ACHN (cell line): ENCODE results near the gene KAT2A.
"Not testable (repeated sequence)": the region's sequence is repeated elsewhere in the genome, so short reads cannot be mapped to it uniquely, and the experiment has no call there.

ENCODE experiments used
- DNase-seq: peaks from one replicate; pipeline ENCODE4 v3.0.0-alpha.2; 2015
- in situ Hi-C: cut with HindIII; loops from 2 replicates; pipeline ENCODE4 v1.10.0; 2017; ENCODE audit warnings: low sequenced_read_pairs, low pct_ligation_motif_present, low pct_unique_long_range_greater_than_20kb

The KAT2A gene

DNA sequence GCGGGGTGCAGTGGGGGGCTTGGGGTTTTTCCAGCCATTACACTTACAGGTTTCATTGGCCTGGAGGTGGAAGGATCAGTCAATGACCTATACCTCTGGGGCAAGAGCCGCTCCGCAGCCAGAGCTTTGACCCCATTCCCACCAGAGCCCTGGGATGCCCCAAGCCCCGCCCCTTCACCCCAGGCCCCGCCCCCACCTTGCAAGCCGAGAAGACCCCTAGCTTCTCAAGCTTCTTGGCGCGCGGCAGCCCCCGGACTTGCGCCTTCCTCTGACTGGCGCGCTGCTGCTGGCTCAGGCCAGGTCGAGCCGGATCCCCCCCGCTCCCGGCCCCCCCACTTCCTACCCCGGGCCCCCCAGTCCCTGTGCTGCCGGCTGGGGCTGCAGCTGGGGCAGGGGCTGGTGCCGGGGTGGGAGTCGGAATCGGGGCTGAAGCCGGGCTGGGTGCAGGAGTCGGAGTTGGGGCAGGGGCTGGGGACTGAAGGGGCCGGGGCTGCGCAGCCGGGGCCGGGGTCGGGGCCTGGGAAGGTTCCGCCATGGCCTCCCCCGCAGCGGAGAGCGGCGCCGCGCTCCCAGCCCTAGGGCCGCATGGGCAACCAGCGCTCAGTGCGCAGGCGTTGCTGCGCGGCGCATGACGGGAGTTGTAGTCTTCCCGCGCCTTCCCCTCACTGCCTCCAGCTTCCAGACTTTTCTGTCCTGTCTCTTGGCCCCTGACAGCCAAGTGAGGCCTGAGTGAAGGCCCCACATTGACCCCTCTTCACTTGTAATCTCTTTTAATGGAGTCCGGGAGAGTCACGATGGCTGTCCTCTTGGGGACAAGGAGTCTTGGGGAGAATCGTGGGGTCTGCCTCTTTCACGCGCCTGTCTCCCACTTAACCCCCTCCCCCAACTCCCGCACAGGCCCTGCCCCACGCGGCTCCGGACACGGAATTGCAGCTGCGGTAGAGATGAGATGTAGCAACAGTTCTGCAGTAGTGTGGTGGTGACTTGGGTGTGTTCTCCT lies at the start of gene KAT2A:
Gene KAT2A (minus strand): TSS at position 598 of the 1,000 bp plus-strand sequence. CDS start 63 bp downstream, at position 535.
- in situ Hi-C loops: loop anchor here (25.0 kb wide), 1 partner anchor 159 kb away; the partner anchor contains the start of gene CNP
- peak; percentile 88 for DNase-seq

GRCh38 chr17:42169351-42169750 lies 48.2 kb upstream of the KAT2A start:
- no peak for DNase-seq
- in situ Hi-C loops: no loop called here

- no peak for DNase-seq
- in situ Hi-C loops: no loop called here
Measured at GRCh38 chr17:42167807-42168206, 46.6 kb upstream of the KAT2A start.

- in situ Hi-C loops: no loop called here
- DNase-seq: no peak
Measured at GRCh38 chr17:42166196-42166763, 45.1 kb upstream of the KAT2A start.

DNA sequence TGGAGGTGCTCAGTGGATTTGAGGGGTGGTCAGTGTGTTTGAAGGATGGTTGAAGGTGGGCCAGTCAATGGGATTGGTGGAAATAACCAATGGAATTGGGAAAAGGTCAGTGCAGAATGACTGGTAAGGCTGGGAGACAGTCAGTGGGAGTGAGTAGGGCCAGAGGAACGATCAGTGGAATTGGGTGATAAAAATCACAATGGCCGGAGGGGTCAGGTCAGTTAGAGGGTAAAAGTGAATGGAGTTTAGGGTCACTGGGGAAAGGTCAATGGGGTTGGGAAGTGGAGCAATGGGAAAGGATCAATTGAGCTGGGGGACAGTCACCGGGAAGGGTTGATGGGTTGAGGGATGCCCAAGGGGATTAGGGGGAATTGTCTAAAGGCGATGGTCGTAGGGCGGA lies 44.6 kb upstream of the KAT2A start:
- in situ Hi-C loops: no loop called here
- no peak for DNase-seq

GRCh38 chr17:42163696-42164407 lies 42.7 kb upstream of the KAT2A start:
- in situ Hi-C loops: no loop called here
- no peak for DNase-seq

DNA sequence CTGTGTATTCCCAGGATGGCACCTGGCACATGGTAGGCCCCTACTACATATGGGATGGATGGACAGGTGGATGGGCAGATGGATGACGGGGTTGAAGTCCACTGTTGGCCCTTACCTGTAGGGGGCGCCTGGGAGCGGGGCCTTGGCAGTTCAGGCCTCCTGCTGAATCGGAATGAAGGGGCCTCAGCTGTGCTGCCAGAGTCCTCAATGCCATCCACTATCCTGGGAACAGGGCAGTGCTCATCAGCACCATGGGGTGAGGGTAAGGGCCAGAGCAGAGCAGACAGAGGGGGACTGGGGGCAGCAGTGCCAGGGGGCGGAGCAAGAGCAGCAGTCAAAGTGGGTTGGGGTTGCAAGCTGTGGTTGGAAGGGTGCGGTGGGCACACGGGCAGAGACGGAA lies 41.9 kb upstream of the KAT2A start:
- in situ Hi-C loops: no loop called here
- DNase-seq: no peak

DNA sequence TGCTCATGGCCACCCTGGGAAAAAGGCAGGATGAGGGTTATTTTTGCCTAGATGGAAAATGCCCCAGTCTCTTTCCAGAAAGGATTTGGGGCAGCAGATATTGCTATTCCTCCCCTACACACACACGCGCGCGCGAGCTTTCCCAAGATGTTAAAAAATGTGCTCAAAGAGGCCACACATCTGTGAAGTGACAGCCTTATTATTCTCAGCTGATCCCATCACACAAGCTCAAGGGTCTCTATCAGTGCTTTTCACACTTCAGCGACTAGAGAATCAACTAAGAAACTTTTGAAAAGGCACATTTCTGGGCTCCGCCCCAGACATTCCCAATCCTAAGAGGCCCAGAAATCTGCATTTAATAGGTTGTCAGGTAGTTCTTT lies 39.4 kb upstream of the KAT2A start:
- no peak for DNase-seq
- in situ Hi-C loops: no loop called here

- no peak for DNase-seq
- in situ Hi-C loops: no loop called here
Measured at GRCh38 chr17:42159796-42160530, 38.8 kb upstream of the KAT2A start.

- in situ Hi-C loops: no loop called here
- DNase-seq: no peak
Measured at GRCh38 chr17:42155614-42156045, 34.5 kb upstream of the KAT2A start.

DNA sequence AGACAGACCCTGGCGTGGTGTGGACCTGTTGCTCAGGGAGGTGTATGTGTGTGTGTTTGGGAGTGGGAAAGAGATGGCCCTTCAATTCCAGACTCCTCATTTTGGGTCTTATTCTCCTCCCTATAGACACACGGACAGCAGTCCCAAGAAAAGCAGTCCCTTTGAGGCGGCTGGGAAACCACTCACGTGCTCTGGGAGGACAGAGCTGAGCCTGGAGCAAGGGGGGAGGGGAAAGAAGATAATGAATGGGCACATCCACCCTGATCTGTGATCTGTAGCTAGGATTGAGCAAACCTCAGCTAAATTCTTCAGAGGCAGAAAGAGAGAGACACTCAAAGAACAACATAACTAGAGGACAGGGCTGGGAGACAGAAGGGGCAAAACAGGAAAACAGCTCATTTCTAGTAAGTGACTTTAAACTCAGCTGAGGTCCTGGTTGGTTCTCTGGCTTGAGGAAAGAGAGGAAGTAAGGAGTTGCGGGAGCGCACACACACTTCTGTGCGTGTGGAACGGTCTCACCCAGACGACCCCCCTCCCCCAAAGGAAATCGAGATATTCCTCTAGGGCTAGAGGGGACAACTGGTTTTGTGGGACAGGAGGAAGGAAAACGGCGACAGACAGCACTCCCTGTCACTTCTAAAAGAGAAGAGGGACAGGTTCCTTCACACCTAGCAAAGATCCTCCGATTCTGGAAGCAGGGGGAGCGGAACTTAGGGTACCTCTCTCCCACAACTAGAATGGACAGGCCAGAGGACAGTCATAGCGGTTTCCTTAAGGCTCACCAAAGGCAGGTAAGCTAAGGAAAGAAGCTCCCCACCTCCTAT lies 33.0 kb upstream of the KAT2A start:
- DNase-seq: peak; percentile 33
- in situ Hi-C loops: no loop called here

- DNase-seq: no peak
- in situ Hi-C loops: no loop called here
Measured at GRCh38 chr17:42146911-42147607, 25.9 kb upstream of the KAT2A start.

DNA sequence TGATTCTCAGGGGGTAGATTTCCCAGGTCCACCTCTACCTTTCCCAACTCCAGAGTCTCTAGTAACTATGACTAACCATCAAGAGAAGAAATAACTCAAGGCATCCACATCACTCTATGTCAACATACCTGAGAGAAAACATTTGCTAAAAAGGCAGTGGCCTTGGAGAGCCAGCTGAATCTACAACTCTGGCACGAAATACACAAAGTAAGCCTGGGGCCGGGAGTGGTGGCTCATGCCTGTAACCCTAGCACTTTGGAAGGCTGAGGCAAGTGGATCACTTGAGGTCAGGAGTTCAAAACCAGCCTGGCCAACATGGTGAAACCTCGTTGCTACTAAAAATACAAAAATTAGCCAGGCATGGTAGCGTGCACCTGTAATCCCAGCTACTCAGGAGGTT lies 22.0 kb upstream of the KAT2A start:
- DNase-seq, in situ Hi-C loops: not testable (repeated sequence)

GRCh38 chr17:42142371-42142896 lies 21.3 kb upstream of the KAT2A start:
- peak; percentile 48 for DNase-seq
- in situ Hi-C loops: no loop called here

DNA sequence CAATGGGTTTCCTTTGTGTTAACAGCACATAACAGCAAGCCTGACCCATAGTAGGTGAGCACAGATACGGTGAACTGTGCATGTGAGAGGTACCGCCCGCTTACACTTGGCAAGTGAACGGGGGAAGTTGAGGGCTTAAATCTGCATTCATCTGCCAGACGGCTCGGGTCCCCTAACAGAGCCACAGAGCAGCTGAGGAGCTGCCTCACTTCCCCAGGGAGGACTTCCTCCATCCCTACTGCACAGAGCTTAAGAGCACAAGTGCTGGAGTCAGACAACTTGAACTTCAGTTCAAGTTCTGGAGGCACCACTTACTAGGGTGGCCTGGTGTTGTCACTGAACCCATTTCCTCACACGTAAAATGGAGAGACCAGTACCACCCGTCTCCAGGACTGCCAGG lies 20.2 kb upstream of the KAT2A start:
- DNase-seq: no peak
- in situ Hi-C loops: no loop called here

DNA sequence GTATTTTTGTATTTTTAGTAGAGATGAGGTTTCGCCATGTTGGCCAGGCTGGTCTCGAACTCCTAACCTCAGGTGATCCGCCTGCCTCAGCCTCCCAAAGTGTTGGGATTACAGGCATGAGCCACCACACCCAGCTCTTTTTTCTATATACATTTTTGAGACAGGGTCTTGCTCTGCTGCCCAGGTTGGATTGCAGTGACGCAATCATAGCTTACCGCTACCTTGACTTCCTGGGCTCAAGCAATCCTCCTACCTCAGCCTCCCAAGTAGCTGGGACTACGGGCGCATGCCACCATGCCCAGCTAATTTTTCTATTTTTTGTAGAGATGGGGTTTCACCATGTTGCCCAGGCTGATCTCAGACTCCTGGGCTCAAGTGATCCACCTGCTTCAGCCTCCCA lies 19.5 kb upstream of the KAT2A start:
- in situ Hi-C loops, DNase-seq: not testable (repeated sequence)
